ENCODE measurements around the gene GFOD1. TPM values are rescaled to one million over a fixed set of nuclear protein-coding genes. Genes with fewer than 3 reads are reported as not detected.

The GFOD1 gene
- total RNA-seq, 2 donors from 2014 or later: 1.1 to 2.1 TPM

GRCh38 chr6:13484827-13485226, 2.6 kb downstream of the GFOD1 start:
- Mint-ChIP-seq H3K27me3 (peaks cover 16% of the 10 kb centered on the region), H3K4me1 (peaks cover 21% of the 10 kb centered on the region), H3K9me3 (no peaks in the 10 kb centered on the region), H3K27ac (no peak overlapping the region), H3K4me3 (peak overlapping the region; percentile 89), H3K36me3 (ENCODE audit: low read depth) (no peaks in the 10 kb centered on the region)
- ATAC-seq (replicated peaks): no peak

DNA sequence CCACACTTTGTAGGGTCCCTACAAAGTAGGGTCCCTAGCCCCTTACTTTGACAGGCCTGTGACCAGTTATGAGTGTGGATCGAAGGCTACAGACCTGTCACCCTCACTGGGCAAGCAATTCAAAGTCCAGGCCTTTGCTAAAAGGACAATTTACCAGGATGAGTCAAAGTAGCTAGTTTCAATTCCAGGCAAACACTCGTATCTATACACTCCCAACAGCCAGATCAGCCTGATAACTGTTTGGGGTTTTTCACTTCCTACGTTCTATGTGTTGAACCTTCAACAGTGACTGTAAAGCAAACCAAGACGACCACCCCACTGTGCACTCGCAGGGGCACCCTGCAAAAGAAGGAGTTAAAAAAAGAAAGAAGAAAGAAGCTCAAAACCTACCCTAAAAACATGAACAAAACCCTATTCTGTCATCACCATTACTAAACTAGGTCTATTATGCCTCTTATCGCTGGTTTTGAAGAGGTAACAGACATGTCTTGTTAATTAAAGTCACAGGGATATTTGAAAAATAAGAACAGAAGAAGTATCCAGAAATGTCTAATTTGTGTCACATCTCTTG, 3.2 kb downstream of the GFOD1 start:
- H3K27ac Mint-ChIP-seq: no peak overlapping the region
- peaks cover 16% of the 10 kb centered on the region for H3K27me3 Mint-ChIP-seq
- no peaks in the 10 kb centered on the region for H3K9me3 Mint-ChIP-seq
- peak overlapping the region; percentile 30 for H3K4me3 Mint-ChIP-seq
- peak; percentile 4 for ATAC-seq (replicated peaks)
- peaks cover 21% of the 10 kb centered on the region for H3K4me1 Mint-ChIP-seq
- H3K36me3 Mint-ChIP-seq (ENCODE audit: low read depth): no peaks in the 10 kb centered on the region

DNA sequence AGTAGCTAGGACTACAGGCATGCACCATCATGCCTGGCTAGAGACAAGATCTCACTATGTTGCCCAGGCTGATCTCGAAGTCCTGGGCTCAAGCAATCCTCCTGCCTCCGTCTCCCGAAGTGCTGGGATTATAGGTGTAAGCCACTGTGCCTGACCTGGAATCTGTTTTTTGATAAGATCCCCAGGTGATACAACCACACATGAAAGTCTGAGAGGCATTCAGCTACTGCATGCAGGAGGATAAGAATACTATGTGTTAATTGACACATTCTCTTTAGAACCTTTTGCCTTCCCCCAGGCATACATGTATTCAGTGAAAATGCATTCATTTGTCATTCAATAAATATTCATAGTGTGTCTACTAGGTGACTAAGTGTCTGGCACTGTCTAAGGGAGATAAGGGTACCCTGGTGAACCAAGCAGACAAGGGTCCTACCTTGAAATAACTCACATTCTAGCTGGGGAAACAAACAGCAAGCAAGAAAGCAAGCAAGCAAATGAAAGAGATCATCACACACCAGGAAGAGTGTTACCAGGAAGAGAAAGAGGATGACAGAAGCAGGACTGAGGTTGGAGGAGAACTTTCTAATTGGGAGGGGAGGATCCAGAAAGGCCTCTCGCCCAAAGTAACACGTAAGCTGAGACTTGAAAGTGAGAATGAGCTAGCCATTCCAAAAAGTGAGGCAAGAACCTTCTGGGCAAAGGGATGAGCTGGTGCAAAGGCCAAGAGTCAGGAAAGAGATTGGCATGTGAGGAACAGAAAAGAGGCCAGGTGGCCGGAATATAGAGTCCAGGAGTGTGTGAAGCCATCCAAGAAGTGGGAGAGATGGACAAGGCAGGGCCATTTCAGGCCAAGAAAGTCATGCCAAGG, 6.5 kb downstream of the GFOD1 start:
- H3K27me3 Mint-ChIP-seq: peaks cover 11% of the 10 kb centered on the region
- H3K27ac Mint-ChIP-seq: no peak overlapping the region
- ATAC-seq (replicated peaks): no peak
- no peak overlapping the region for H3K4me3 Mint-ChIP-seq
- no peaks in the 10 kb centered on the region for H3K9me3 Mint-ChIP-seq
- peaks cover 15% of the 10 kb centered on the region for H3K4me1 Mint-ChIP-seq
- H3K36me3 Mint-ChIP-seq (ENCODE audit: low read depth): no peaks in the 10 kb centered on the region

- Mint-ChIP-seq H3K36me3 (ENCODE audit: low read depth) (no peaks in the 10 kb centered on the region), H3K4me3 (no peak overlapping the region), H3K27me3 (peaks cover 4% of the 10 kb centered on the region), H3K4me1 (peaks cover 6% of the 10 kb centered on the region), H3K27ac (no peak overlapping the region), H3K9me3 (no peaks in the 10 kb centered on the region)
- ATAC-seq (replicated peaks): no peak
Observed at GRCh38 chr6:13479971-13480434, 7.4 kb downstream of the GFOD1 start.

GRCh38 chr6:13479206-13479800, 8.1 kb downstream of the GFOD1 start:
- peaks cover 4% of the 10 kb centered on the region for H3K27me3 Mint-ChIP-seq
- no peak for ATAC-seq (replicated peaks)
- no peaks in the 10 kb centered on the region for H3K36me3 Mint-ChIP-seq (ENCODE audit: low read depth)
- H3K4me1 Mint-ChIP-seq: peaks cover 3% of the 10 kb centered on the region
- no peaks in the 10 kb centered on the region for H3K9me3 Mint-ChIP-seq
- H3K27ac Mint-ChIP-seq: no peak overlapping the region
- H3K4me3 Mint-ChIP-seq: no peak overlapping the region

- Mint-ChIP-seq H3K36me3 (ENCODE audit: low read depth) (no peaks in the 10 kb centered on the region), H3K4me1 (no peaks in the 10 kb centered on the region), H3K27me3 (peaks cover 4% of the 10 kb centered on the region), H3K4me3 (no peak overlapping the region), H3K27ac (no peak overlapping the region), H3K9me3 (no peaks in the 10 kb centered on the region)
- no peak for ATAC-seq (replicated peaks)
Observed at GRCh38 chr6:13478525-13478966, 8.9 kb downstream of the GFOD1 start.

GRCh38 chr6:13474787-13475186, 12.6 kb downstream of the GFOD1 start:
- H3K27me3 Mint-ChIP-seq: no peaks in the 10 kb centered on the region
- ATAC-seq (replicated peaks): no peak
- H3K4me3 Mint-ChIP-seq: no peak overlapping the region
- no peaks in the 10 kb centered on the region for H3K9me3 Mint-ChIP-seq
- H3K4me1 Mint-ChIP-seq: no peaks in the 10 kb centered on the region
- no peak overlapping the region for H3K27ac Mint-ChIP-seq
- no peaks in the 10 kb centered on the region for H3K36me3 Mint-ChIP-seq (ENCODE audit: low read depth)

- no peak overlapping the region for H3K4me3 Mint-ChIP-seq
Observed at GRCh38 chr6:13474360-13474759, 13.0 kb downstream of the GFOD1 start.

GRCh38 chr6:13473768-13474165, 13.6 kb downstream of the GFOD1 start:
- no peaks in the 10 kb centered on the region for H3K27me3 Mint-ChIP-seq

More at GRCh38 chr6:13474360-13474759, 13.0 kb downstream of the GFOD1 start:
- Mint-ChIP-seq H3K9me3 (no peaks in the 10 kb centered on the region), H3K36me3 (ENCODE audit: low read depth) (no peaks in the 10 kb centered on the region), H3K27ac (no peak overlapping the region), H3K4me1 (no peaks in the 10 kb centered on the region), H3K27me3 (no peaks in the 10 kb centered on the region)
- no peak for ATAC-seq (replicated peaks)

GRCh38 chr6:13472976-13473767, 14.2 kb downstream of the GFOD1 start:
- Mint-ChIP-seq H3K4me1 (no peaks in the 10 kb centered on the region), H3K27ac (no peak overlapping the region), H3K27me3 (no peaks in the 10 kb centered on the region), H3K4me3 (no peak overlapping the region), H3K9me3 (no peaks in the 10 kb centered on the region), H3K36me3 (ENCODE audit: low read depth) (no peaks in the 10 kb centered on the region)
- ATAC-seq (replicated peaks): no peak

More at GRCh38 chr6:13473768-13474165, 13.6 kb downstream of the GFOD1 start:
- ATAC-seq (replicated peaks): no peak
- H3K9me3 Mint-ChIP-seq: no peaks in the 10 kb centered on the region
- H3K4me1 Mint-ChIP-seq: no peaks in the 10 kb centered on the region
- H3K27ac Mint-ChIP-seq: no peak overlapping the region
- H3K36me3 Mint-ChIP-seq (ENCODE audit: low read depth): no peaks in the 10 kb centered on the region
- H3K4me3 Mint-ChIP-seq: no peak overlapping the region

- H3K4me1 Mint-ChIP-seq: no peaks in the 10 kb centered on the region
- H3K4me3 Mint-ChIP-seq: no peak overlapping the region
- no peaks in the 10 kb centered on the region for H3K27me3 Mint-ChIP-seq
- H3K36me3 Mint-ChIP-seq (ENCODE audit: low read depth): no peaks in the 10 kb centered on the region
- H3K27ac Mint-ChIP-seq: no peak overlapping the region
- no peak for ATAC-seq (replicated peaks)
- no peaks in the 10 kb centered on the region for H3K9me3 Mint-ChIP-seq
Observed at GRCh38 chr6:13472099-13472498, 15.3 kb downstream of the GFOD1 start.

- H3K36me3 Mint-ChIP-seq (ENCODE audit: low read depth): no peaks in the 10 kb centered on the region
- H3K27ac Mint-ChIP-seq: no peak overlapping the region
- H3K9me3 Mint-ChIP-seq: no peaks in the 10 kb centered on the region
- peaks cover 7% of the 10 kb centered on the region for H3K4me1 Mint-ChIP-seq
- ATAC-seq (replicated peaks): no peak
- H3K4me3 Mint-ChIP-seq: no peak overlapping the region
- no peaks in the 10 kb centered on the region for H3K27me3 Mint-ChIP-seq
Observed at GRCh38 chr6:13471184-13471583, 16.2 kb downstream of the GFOD1 start.

DNA sequence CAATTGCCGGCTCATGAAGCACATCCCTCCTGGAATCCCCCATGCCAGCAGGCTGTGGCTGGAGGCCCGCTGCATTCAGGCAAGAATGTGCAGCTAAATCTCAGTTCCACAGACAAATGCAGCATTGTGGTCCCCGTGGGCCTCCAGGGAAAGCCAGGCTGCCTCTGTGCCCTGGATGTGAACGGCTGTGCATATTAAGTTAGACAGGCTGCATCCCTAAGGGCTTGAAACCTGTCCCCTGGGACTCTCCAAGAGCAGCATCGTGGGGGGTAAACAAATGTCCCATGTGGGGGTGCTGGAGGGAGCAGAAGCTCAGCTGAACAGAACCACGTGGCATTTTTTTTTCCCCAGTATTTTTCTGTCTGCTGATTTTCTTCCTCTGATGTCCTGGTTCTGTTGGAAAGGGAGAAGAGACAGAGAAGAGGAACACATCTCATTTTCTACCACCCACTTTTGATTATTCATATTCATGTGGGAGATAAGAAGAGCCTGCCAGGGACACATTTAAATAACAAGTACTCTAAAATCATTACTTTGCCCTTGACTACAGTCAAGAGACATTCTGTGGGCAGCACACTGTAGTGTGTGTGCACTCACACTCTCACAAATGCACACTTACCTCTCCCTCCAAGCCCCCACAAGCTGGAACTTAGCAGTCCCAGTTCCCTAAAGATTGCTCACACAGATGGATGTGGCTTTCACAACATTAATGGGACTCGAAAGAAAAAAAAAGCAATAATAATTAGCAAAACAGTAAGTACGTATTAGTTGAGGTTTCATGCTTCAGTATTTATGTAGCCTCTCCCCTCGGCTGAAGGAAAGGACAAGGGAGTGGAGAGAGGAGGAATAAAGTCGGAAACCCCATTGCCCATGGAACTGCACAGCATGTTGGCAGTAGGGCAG, 16.9 kb downstream of the GFOD1 start:
- Mint-ChIP-seq H3K27me3 (no peaks in the 10 kb centered on the region), H3K9me3 (no peaks in the 10 kb centered on the region), H3K27ac (no peak overlapping the region), H3K4me3 (no peak overlapping the region), H3K4me1 (peaks cover 14% of the 10 kb centered on the region), H3K36me3 (ENCODE audit: low read depth) (no peaks in the 10 kb centered on the region)
- no peak for ATAC-seq (replicated peaks)

All from activated T-helper 17 cell treated with anti-CD3 and anti-CD28 coated beads, Interleukin-2, amount 50 U/mL, for 72 hours (primary cell).